ENCODE results near the gene AGAP1. TPM values are rescaled to one million over a fixed set of nuclear protein-coding genes. Genes with fewer than 3 reads are reported as not detected.

The AGAP1 gene
- total and polyA plus RNA-seq, 11 donors: 5.9 to 21.6 (median 18.9) TPM

- Histone ChIP-seq H3K27me3 (no peaks in the 10 kb centered on the region), H3K4me3 (no peak overlapping the region), H3K4me1 (no peaks in the 10 kb centered on the region), H3K9me3 (no peaks in the 10 kb centered on the region), H3K27ac (no peak overlapping the region), H3K36me3 (peaks cover 0 to 11% (median 0%) of the 10 kb centered on the region in 9 donors)
- 92 to 97% (median 96%) methylated on average over 14 of the region's 14 CpGs for WGBS, 4 donors
- intact Hi-C loops (cut with DNase I): no loop called here
- ATAC-seq: no peak
- DNase-seq: no peak
- TF ChIP-seq POLR2A (IDR thresholded peaks at IDR 0.05) (no peak), CTCF (IDR thresholded peaks at IDR 0.05) (no peak)
Observed at GRCh38 chr2:235923859-235924674, 430.2 kb downstream of the AGAP1 start.

- no peak overlapping the region for H3K27ac ChIP-seq
- intact Hi-C loops (cut with DNase I): no loop called here
- no peaks in the 10 kb centered on the region for H3K27me3 ChIP-seq
- H3K4me3 ChIP-seq: no peak overlapping the region
- H3K36me3 ChIP-seq: peaks cover 0 to 11% (median 0%) of the 10 kb centered on the region in 9 donors
- DNase-seq (no peak), ATAC-seq (no peak)
- H3K9me3 ChIP-seq: no peaks in the 10 kb centered on the region
- WGBS, 4 donors: 90 to 100% (median 94%) methylated on average over 4 of the region's 4 CpGs
- no peak for TF ChIP-seq POLR2A (IDR thresholded peaks at IDR 0.05)
- TF ChIP-seq CTCF (IDR thresholded peaks at IDR 0.05): no peak
- H3K4me1 ChIP-seq: no peaks in the 10 kb centered on the region
Observed at GRCh38 chr2:235924675-235925063, 430.8 kb downstream of the AGAP1 start.

GRCh38 chr2:235925250-235925919 lies 431.5 kb downstream of the AGAP1 start:
- 78 to 89% (median 83%) methylated on average over 10 to 14 of the region's 14 CpGs for WGBS, 4 donors
- no peaks in the 10 kb centered on the region for H3K9me3 ChIP-seq
- no peaks in the 10 kb centered on the region for H3K4me1 ChIP-seq
- H3K27ac ChIP-seq: no peak overlapping the region
- TF ChIP-seq POLR2A (IDR thresholded peaks at IDR 0.05): no peak
- no peak for TF ChIP-seq CTCF (IDR thresholded peaks at IDR 0.05)
- H3K36me3 ChIP-seq: peaks cover 0 to 6% (median 0%) of the 10 kb centered on the region in 9 donors
- ATAC-seq (no peak), DNase-seq (no peak)
- no peaks in the 10 kb centered on the region for H3K27me3 ChIP-seq
- intact Hi-C loops (cut with DNase I): no loop called here
- no peak overlapping the region for H3K4me3 ChIP-seq

GRCh38 chr2:235926229-235926628 lies 432.4 kb downstream of the AGAP1 start:
- H3K27ac ChIP-seq: no peak overlapping the region
- DNase-seq (no peak), ATAC-seq (no peak)
- H3K27me3 ChIP-seq: no peaks in the 10 kb centered on the region
- H3K4me3 ChIP-seq: no peak overlapping the region
- H3K4me1 ChIP-seq: no peaks in the 10 kb centered on the region
- 89 to 96% (median 95%) methylated on average over 7 of the region's 7 CpGs for WGBS, 4 donors
- H3K9me3 ChIP-seq: no peaks in the 10 kb centered on the region
- peaks cover 0 to 15% (median 4%) of the 10 kb centered on the region in 9 donors for H3K36me3 ChIP-seq
- TF ChIP-seq CTCF (IDR thresholded peaks at IDR 0.05) (no peak), POLR2A (IDR thresholded peaks at IDR 0.05) (no peak)
- intact Hi-C loops (cut with DNase I): no loop called here

Measured in heart left ventricle (tissue), 16 donors.